Measurements from ENCODE around the gene RAB31. TPM values are rescaled to one million over a fixed set of nuclear protein-coding genes. Genes with fewer than 3 reads are reported as not detected.

The RAB31 gene
- total and polyA plus RNA-seq, 3 donors from 2014 or later: 75.9 to 110 (median 81.5) TPM

GRCh38 chr18:9845256-9845655 lies 137.2 kb downstream of the RAB31 start:
- intact Hi-C loops (cut with DNase I; ENCODE audit: low total_unique reads): no loop called here
- H3K27me3 ChIP-seq: no peaks in the 10 kb centered on the region
- WGBS, 2 donors: 78 to 86% methylated on average over 3 of the region's 3 CpGs
- H3K36me3 ChIP-seq (ENCODE audit: low read depth, missing control alignments): no peaks in the 10 kb centered on the region
- H3K4me1 ChIP-seq: peaks cover 12% of the 10 kb centered on the region
- no peak for TF ChIP-seq CTCF (IDR thresholded peaks at IDR 0.05)
- no peak for TF ChIP-seq POLR2A (IDR thresholded peaks at IDR 0.05)
- no peak overlapping the region for H3K4me3 ChIP-seq
- no peak for DNase-seq
- H3K9me3 ChIP-seq: no peaks in the 10 kb centered on the region
- H3K27ac ChIP-seq: no peak overlapping the region

- DNase-seq: no peak
- Histone ChIP-seq H3K9me3 (no peaks in the 10 kb centered on the region), H3K27me3 (no peaks in the 10 kb centered on the region), H3K27ac (peak overlapping the region in 1 of 2 donors; percentile 36), H3K4me3 (no peak overlapping the region), H3K4me1 (peaks cover 12% of the 10 kb centered on the region), H3K36me3 (ENCODE audit: low read depth, missing control alignments) (no peaks in the 10 kb centered on the region)
- no peak for TF ChIP-seq CTCF (IDR thresholded peaks at IDR 0.05)
- no peak for TF ChIP-seq POLR2A (IDR thresholded peaks at IDR 0.05)
- intact Hi-C loops (cut with DNase I; ENCODE audit: low total_unique reads): no loop called here
- 48 to 58% methylated on average over 8 to 10 of the region's 10 CpGs for WGBS, 2 donors
Measured at GRCh38 chr18:9846162-9846925, 138.2 kb downstream of the RAB31 start.

- intact Hi-C loops (cut with DNase I; ENCODE audit: low total_unique reads): no loop called here
- no peak for DNase-seq
- no peaks in the 10 kb centered on the region for H3K36me3 ChIP-seq (ENCODE audit: low read depth, missing control alignments)
- no peak overlapping the region for H3K27ac ChIP-seq
- H3K27me3 ChIP-seq: no peaks in the 10 kb centered on the region
- WGBS, 2 donors: 82% methylated on average over 5 of the region's 5 CpGs
- no peak for TF ChIP-seq CTCF (IDR thresholded peaks at IDR 0.05)
- no peak for TF ChIP-seq POLR2A (IDR thresholded peaks at IDR 0.05)
- H3K4me1 ChIP-seq: peaks cover 12% of the 10 kb centered on the region
- no peak overlapping the region for H3K4me3 ChIP-seq
- no peaks in the 10 kb centered on the region for H3K9me3 ChIP-seq
Measured at GRCh38 chr18:9848170-9848879, 140.2 kb downstream of the RAB31 start.

DNA sequence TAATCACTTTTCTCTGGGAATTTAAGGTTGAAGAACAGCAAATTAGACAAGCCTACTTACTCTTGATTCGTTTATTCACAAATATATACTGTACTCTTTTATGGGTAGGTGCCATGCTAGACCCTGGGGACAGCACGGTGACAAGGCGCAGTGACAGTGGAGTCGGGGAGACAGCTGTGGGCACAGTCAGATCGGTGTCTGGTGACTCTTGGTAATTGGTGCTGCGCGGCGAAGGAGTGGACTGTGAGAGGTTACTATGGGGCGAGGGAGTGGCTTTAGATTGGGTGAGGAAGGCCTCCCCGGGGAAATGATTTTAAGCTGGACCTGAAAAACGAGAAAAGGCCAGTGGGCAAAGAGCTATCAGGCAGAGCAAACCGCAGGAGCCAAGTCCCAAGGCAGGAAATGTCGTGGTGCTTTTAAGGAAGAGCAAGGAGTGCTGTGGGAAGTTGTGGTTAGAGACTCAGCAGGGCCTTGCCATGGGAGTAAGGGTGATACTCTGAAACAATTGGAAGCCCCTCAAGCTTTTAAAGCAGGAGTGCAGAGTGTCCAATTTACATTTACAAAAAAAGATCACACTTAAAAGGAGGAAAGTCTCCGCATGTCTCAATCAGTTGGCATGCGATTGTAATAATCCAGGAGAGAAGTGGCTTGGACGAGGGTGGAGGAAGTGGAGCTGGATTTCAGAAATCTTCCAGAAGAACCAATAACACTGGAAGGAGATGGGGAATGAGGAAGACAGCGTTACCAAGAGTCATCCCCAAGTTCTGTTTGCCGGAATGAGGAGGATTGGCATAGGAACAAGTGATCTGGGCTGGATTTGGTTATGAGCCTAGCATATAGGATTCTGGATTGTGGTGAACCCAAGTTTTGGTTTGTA lies 141.5 kb downstream of the RAB31 start:
- H3K4me3 ChIP-seq: no peak overlapping the region
- DNase-seq: peak; percentile 30
- H3K4me1 ChIP-seq: peaks cover 17% of the 10 kb centered on the region
- peak overlapping the region in 1 of 2 donors; percentile 16 for H3K27ac ChIP-seq
- H3K36me3 ChIP-seq (ENCODE audit: low read depth, missing control alignments): no peaks in the 10 kb centered on the region
- no peak for TF ChIP-seq POLR2A (IDR thresholded peaks at IDR 0.05)
- TF ChIP-seq CTCF (IDR thresholded peaks at IDR 0.05): no peak
- 87 to 92% methylated on average over 18 of the region's 18 CpGs for WGBS, 2 donors
- no peaks in the 10 kb centered on the region for H3K9me3 ChIP-seq
- H3K27me3 ChIP-seq: no peaks in the 10 kb centered on the region
- intact Hi-C loops (cut with DNase I; ENCODE audit: low total_unique reads): no loop called here

All from testis (tissue), 3 donors.